Endothelial cell of umbilical vein (primary cell): Measurements from ENCODE around the gene NHS.

Experiments used
- CTCF ChIP-seq, 2 donors: IDR thresholded peaks; 1 replicate in 1 of 2; 2 replicates in 1 of 2; pipeline ENCODE4 v1.5.1; 2011; ENCODE audit warnings: low read length in 2 of 2, mild to moderate bottlenecking in 2 of 2, moderate library complexity in 2 of 2, control low read depth in 1 of 2, inconsistent platforms in 1 of 2, low read depth in 1 of 2; ENCODE audit not compliant: insufficient read depth in 1 of 2; ENCODE audit errors: extremely low read depth in 1 of 2
- MYC ChIP-seq: IDR thresholded peaks from one replicate; pipeline ENCODE4 v1.6.1; 2011; ENCODE audit warnings: mild to moderate bottlenecking, low read depth, low read length
- POLR2A ChIP-seq: IDR thresholded peaks from 2 replicates; pipeline ENCODE4 v1.6.1; 2012; ENCODE audit warnings: low read depth, mild to moderate bottlenecking, control low read depth, low read length
- POLR2AphosphoS5 ChIP-seq: IDR thresholded peaks from 2 replicates; pipeline ENCODE4 v1.6.1; 2012; ENCODE audit warnings: low read depth, mild to moderate bottlenecking, control low read depth, low read length, moderate library complexity; ENCODE audit not compliant: insufficient read depth

DNA sequence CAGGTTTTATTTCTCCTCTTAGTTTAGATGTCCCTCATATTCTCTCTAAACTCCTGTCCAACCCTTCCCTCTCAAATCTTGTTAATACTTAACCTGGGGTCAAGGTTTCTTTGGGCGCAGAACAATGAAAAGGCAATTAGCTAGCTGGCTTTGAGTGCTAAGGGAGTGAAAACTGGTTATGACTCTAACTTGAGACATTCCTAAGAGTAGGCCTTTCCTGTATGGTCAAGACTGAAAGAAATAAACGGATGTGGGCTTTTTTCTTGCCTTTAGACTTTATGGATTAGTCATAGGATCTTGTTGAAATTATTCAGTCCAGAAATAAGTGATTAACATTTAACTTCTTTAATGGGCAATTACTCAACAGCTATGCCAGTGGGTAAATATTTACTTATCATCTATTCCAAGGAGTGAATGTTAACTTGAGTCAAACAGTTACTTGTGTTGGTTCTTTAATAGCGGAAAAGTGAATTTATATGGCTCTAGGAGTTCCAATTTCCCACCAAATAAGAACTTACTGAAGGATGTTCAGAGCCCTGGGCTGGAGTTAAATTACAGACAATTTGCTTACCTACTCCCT lies 220.5 kb downstream of the NHS start:
- TF ChIP-seq POLR2A (no peak), CTCF (IDR thresholded peaks at IDR 0.05; ENCODE audit: extremely low read depth in 1 of 2, insufficient read depth in 1 of 2, low read depth in 1 of 2, low read length in 2 of 2) (no peak), POLR2AphosphoS5 (no peak), MYC (no peak)
